ENCODE data around the gene GRID1.

GRID1 gene

GRCh38 chr10:86195521-86196157 lies 171.0 kb downstream of the GRID1 start:
- TF ChIP-seq EZH2 (optimal IDR thresholded peaks at IDR 0.05; ENCODE audit: low read depth, low read length) (no peak), EZH2phosphoT487 (IDR thresholded peaks at IDR 0.05; ENCODE audit: low read length) (no peak)
- TF ChIP-seq, protein P1, sequence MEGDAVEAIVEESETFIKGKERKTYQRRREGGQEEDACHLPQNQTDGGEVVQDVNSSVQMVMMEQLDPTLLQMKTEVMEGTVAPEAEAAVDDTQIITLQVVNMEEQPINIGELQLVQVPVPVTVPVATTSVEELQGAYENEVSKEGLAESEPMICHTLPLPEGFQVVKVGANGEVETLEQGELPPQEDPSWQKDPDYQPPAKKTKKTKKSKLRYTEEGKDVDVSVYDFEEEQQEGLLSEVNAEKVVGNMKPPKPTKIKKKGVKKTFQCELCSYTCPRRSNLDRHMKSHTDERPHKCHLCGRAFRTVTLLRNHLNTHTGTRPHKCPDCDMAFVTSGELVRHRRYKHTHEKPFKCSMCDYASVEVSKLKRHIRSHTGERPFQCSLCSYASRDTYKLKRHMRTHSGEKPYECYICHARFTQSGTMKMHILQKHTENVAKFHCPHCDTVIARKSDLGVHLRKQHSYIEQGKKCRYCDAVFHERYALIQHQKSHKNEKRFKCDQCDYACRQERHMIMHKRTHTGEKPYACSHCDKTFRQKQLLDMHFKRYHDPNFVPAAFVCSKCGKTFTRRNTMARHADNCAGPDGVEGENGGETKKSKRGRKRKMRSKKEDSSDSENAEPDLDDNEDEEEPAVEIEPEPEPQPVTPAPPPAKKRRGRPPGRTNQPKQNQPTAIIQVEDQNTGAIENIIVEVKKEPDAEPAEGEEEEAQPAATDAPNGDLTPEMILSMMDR (IDR thresholded peaks at IDR 0.05; ENCODE audit: low read length) = no peak
- Histone ChIP-seq H4K20me1 (ENCODE audit: insufficient read depth, low read length) (no peaks in the 10 kb centered on the region), H3K79me2 (ENCODE audit: low read length) (no peaks in the 10 kb centered on the region), H3K27ac (ENCODE audit: low read length) (no peak overlapping the region), H3K9me3 (replicated peaks; ENCODE audit: insufficient read depth, low read length) (no peaks in the 10 kb centered on the region), H3K4me2 (ENCODE audit: low read depth, low read length) (no peak overlapping the region), H3K4me3 (ENCODE audit: low read length) (no peak overlapping the region), H2AFZ (ENCODE audit: low read length) (no peak overlapping the region), H3K36me3 (replicated peaks; ENCODE audit: insufficient read depth, low read length) (no peaks in the 10 kb centered on the region), H3K4me1 (ENCODE audit: low read length) (no peaks in the 10 kb centered on the region), H3K9me2 (replicated peaks; ENCODE audit: insufficient read depth, low read length) (no peaks in the 10 kb centered on the region), H3F3A (ENCODE audit: insufficient read depth, low read length) (no peaks in the 10 kb centered on the region), H3K9ac (ENCODE audit: low read length) (no peak overlapping the region), H3K27me3 (replicated peaks; ENCODE audit: insufficient read depth, low read length) (0 out of 2 replicates have a peak, but pooled peaks cover 3% of the 10 kb centered on the region)
- DNase-seq = no peak

GRCh38 chr10:86194684-86195083 lies 171.9 kb downstream of the GRID1 start:
- Histone ChIP-seq H3K79me2 (ENCODE audit: low read length) (no peaks in the 10 kb centered on the region), H4K20me1 (ENCODE audit: insufficient read depth, low read length) (no peaks in the 10 kb centered on the region), H3K4me1 (ENCODE audit: low read length) (no peaks in the 10 kb centered on the region), H3K9ac (ENCODE audit: low read length) (no peak overlapping the region), H3K4me2 (ENCODE audit: low read depth, low read length) (no peak overlapping the region), H3K27me3 (replicated peaks; ENCODE audit: insufficient read depth, low read length) (0 out of 2 replicates have a peak, but pooled peaks cover 3% of the 10 kb centered on the region), H2AFZ (ENCODE audit: low read length) (no peak overlapping the region), H3K27ac (ENCODE audit: low read length) (no peak overlapping the region), H3K36me3 (replicated peaks; ENCODE audit: insufficient read depth, low read length) (no peaks in the 10 kb centered on the region), H3F3A (ENCODE audit: insufficient read depth, low read length) (no peaks in the 10 kb centered on the region), H3K4me3 (ENCODE audit: low read length) (no peak overlapping the region), H3K9me3 (replicated peaks; ENCODE audit: insufficient read depth, low read length) (no peaks in the 10 kb centered on the region), H3K9me2 (replicated peaks; ENCODE audit: insufficient read depth, low read length) (no peaks in the 10 kb centered on the region)
- no peak for DNase-seq
- TF ChIP-seq, protein P1 (IDR thresholded peaks at IDR 0.05; ENCODE audit: low read length) = no peak
- TF ChIP-seq EZH2phosphoT487 (IDR thresholded peaks at IDR 0.05; ENCODE audit: low read length) (no peak), EZH2 (optimal IDR thresholded peaks at IDR 0.05; ENCODE audit: low read depth, low read length) (no peak)

DNA sequence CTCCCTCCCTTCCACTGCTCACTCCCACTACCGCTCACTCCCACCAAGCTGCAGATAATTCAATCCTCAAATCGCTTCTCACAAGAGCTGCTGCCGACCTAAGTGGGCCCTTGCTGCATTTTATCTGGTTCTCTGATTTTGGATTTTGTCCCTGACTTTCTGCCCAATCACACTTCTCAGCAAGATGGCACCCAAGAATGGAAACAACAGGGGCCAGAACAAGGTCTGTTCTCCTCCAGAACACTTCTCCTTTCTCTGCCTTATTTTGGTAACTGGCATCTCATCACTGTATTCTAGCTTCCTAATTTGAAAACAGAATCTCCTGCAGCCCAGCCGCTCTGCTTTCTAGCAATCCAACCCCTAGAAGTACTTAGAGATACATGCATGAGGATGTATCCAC lies 172.8 kb downstream of the GRID1 start:
- Histone ChIP-seq H3K36me3 (replicated peaks; ENCODE audit: insufficient read depth, low read length) (no peaks in the 10 kb centered on the region), H3K4me3 (ENCODE audit: low read length) (no peak overlapping the region), H3K4me2 (ENCODE audit: low read depth, low read length) (no peak overlapping the region), H2AFZ (ENCODE audit: low read length) (no peak overlapping the region), H3K9me2 (replicated peaks; ENCODE audit: insufficient read depth, low read length) (no peaks in the 10 kb centered on the region), H3K79me2 (ENCODE audit: low read length) (no peaks in the 10 kb centered on the region), H3K27ac (ENCODE audit: low read length) (no peak overlapping the region), H3K9me3 (replicated peaks; ENCODE audit: insufficient read depth, low read length) (no peaks in the 10 kb centered on the region), H3K9ac (ENCODE audit: low read length) (no peak overlapping the region), H4K20me1 (ENCODE audit: insufficient read depth, low read length) (no peaks in the 10 kb centered on the region), H3K27me3 (replicated peaks; ENCODE audit: insufficient read depth, low read length) (0 out of 2 replicates have a peak, but pooled peaks cover 3% of the 10 kb centered on the region), H3K4me1 (ENCODE audit: low read length) (no peaks in the 10 kb centered on the region), H3F3A (ENCODE audit: insufficient read depth, low read length) (no peaks in the 10 kb centered on the region)
- TF ChIP-seq, protein P1 (IDR thresholded peaks at IDR 0.05; ENCODE audit: low read length) = no peak
- TF ChIP-seq EZH2phosphoT487 (IDR thresholded peaks at IDR 0.05; ENCODE audit: low read length) = no peak
- TF ChIP-seq EZH2 (optimal IDR thresholded peaks at IDR 0.05; ENCODE audit: low read depth, low read length) = no peak
- DNase-seq = no peak
